PC-9 (cell line): ENCODE data around the gene C4BPB. TPM values are rescaled to one million over a fixed set of nuclear protein-coding genes. Genes with fewer than 3 reads are reported as not detected.

Experiments used
- BruUV-seq: library from RNA; stranded (reverse); fragments of 400-500 nt; replicated peaks from 2 replicates; lab custom pipeline; 2021; lab: Mats Ljungman, UMichigan
- CTCF ChIA-PET: fragments of 300-600 bp; sonication (Branson Sonifier 250); formaldehyde crosslinking; loops from one replicate; lab custom pipeline; 2022; ENCODE audit warnings: antibody characterized with exemption; lab: Charles Lee
- POLR2A ChIA-PET: fragments of 300-600 bp; sonication (Branson Sonifier 250); formaldehyde crosslinking; loops from one replicate; lab custom pipeline; 2022; ENCODE audit warnings: antibody characterized with exemption; ENCODE audit not compliant: unreplicated experiment; lab: Charles Lee
- DNase-seq, 2 experiments: peaks; one replicate each; pipeline versions ENCODE4 v3.0.0 to v3.0.0-alpha.2; 2015 to 2022; ENCODE audit warnings: mixed read lengths in 1 of 2
- H2AFZ ChIP-seq: fragments of 200-600 bp; sonication (generic); 2 replicates; pipeline ENCODE4 v1.8.1; 2017; ENCODE audit warnings: antibody characterized with exemption
- H3F3A ChIP-seq: fragments of 200-600 bp; sonication (generic); 2 replicates; pipeline ENCODE4 v1.8.1; 2017; ENCODE audit warnings: antibody characterized with exemption, mild to moderate bottlenecking, low read depth; ENCODE audit not compliant: insufficient read depth
- H3K27ac ChIP-seq: fragments of 200-600 bp; sonication (generic); 2 replicates; pipeline ENCODE4 v1.6.1; 2016; ENCODE audit warnings: mixed run types
- H3K27me3 ChIP-seq: fragments of 200-600 bp; sonication (generic); 2 replicates; pipeline ENCODE4 v1.6.1; 2016; ENCODE audit warnings: low read depth, mixed run types; ENCODE audit not compliant: insufficient read depth
- H3K36me3 ChIP-seq: fragments of 200-600 bp; sonication (generic); 2 replicates; pipeline ENCODE4 v1.6.1; 2016; ENCODE audit warnings: low read depth, mixed run types
- H3K4me1 ChIP-seq: fragments of 200-600 bp; sonication (generic); replicated peaks from 2 replicates; pipeline ENCODE4 v1.6.1; 2016; ENCODE audit warnings: mixed run types; ENCODE audit not compliant: insufficient read depth
- H3K4me2 ChIP-seq: fragments of 200-600 bp; sonication (generic); 2 replicates; pipeline ENCODE4 v1.6.1; 2017; ENCODE audit warnings: mixed run types
- H3K4me3 ChIP-seq: fragments of 200-600 bp; sonication (generic); 2 replicates; pipeline ENCODE4 v1.6.1; 2016; ENCODE audit warnings: mixed run types
- H3K79me2 ChIP-seq: fragments of 200-600 bp; sonication (generic); 2 replicates; pipeline ENCODE4 v1.6.1; 2017; ENCODE audit warnings: low read depth, mixed run types
- H3K9me2 ChIP-seq: fragments of 200-600 bp; sonication (generic); 2 replicates; pipeline ENCODE4 v1.8.1; 2017; ENCODE audit warnings: mild to moderate bottlenecking; ENCODE audit not compliant: insufficient read depth
- H3K9me3 ChIP-seq: fragments of 200-600 bp; sonication (generic); 2 replicates; pipeline ENCODE4 v1.8.1; 2016; ENCODE audit warnings: low read depth; ENCODE audit not compliant: insufficient read depth
- H4K20me1 ChIP-seq: fragments of 200-600 bp; sonication (generic); 2 replicates; pipeline ENCODE4 v1.8.1; 2017; ENCODE audit not compliant: insufficient read depth
- CTCF ChIP-seq: fragments of 200-600 bp; sonication (generic); conservative IDR thresholded peaks from 2 replicates; pipeline ENCODE4 v1.6.1; 2017; ENCODE audit warnings: mixed run types, antibody characterized with exemption, mild to moderate bottlenecking, moderate library complexity
- EZH2 ChIP-seq: fragments of 200-600 bp; sonication (generic); IDR thresholded peaks from 2 replicates; pipeline ENCODE4 v1.8.0; 2017; ENCODE audit warnings: antibody characterized with exemption, low read depth
- intact Hi-C: fragments of 100-400 bp; cut with micrococcal nuclease; formaldehyde crosslinking; loops from one replicate; pipeline ENCODE4 v1.10.0; 2022; ENCODE audit not compliant: unreplicated experiment
- total RNA-seq: library from RNA; stranded (reverse); gene quantifications from 2 replicates; pipeline ENCODE4 v1.2.3, GENCODE V29; 2021

Gene C4BPB
- total RNA-seq, 1 experiment from 2014 or later = 4.2 TPM

DNA sequence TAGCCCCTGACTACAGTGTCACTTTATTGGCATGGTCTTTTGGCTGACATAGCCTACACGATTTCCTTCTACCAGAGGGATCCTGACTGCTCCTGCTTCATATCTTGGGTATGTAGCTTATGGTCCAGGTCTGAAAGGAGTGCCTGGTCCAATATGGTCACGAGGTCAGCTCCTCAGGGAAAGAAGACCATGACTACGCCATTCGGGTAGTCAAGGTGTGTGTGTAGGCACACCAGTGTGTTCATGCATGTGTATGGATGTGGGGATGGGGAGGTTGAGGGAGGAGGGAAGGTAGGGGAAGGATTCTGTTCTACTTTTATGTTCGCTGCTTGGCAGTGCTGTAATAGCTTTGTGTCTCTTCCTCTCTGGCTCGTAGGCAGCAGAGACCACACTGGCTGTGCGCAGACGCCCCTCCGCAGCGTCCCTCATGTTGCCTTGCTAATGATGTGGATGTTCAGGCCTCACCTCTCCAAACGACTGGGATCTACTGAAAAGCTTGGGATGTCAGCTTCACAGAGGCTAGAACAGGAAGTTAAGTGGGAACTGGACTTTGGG lies 10.0 kb upstream of the C4BPB start:
- H3K27ac ChIP-seq = no peak overlapping the region
- ChIA-PET CTCF (no interaction called here), POLR2A (no interaction called here)
- no peak overlapping the region for H3K4me3 ChIP-seq
- no peak for DNase-seq
- no peaks in the 10 kb centered on the region for H4K20me1 ChIP-seq
- intact Hi-C loops = loop anchor here (2.0 to 5.0 kb wide), 4 partner anchors 96 to 471 kb away; no protein-coding TSS in a partner anchor
- peaks cover 4% of the 10 kb centered on the region; the same call in 1 of the 2 replicates for H3F3A ChIP-seq
- no peaks in the 10 kb centered on the region for H3K79me2 ChIP-seq
- H2AFZ ChIP-seq = no peak overlapping the region
- no TSS peak for BruUV-seq
- no peaks in the 10 kb centered on the region for H3K27me3 ChIP-seq
- no peak for TF ChIP-seq EZH2
- TF ChIP-seq CTCF = no peak
- no peaks in the 10 kb centered on the region for H3K36me3 ChIP-seq
- no peaks in the 10 kb centered on the region for H3K4me1 ChIP-seq
- no peak overlapping the region for H3K4me2 ChIP-seq
- no peaks in the 10 kb centered on the region for H3K9me3 ChIP-seq
- H3K9me2 ChIP-seq = no peaks in the 10 kb centered on the region

DNA sequence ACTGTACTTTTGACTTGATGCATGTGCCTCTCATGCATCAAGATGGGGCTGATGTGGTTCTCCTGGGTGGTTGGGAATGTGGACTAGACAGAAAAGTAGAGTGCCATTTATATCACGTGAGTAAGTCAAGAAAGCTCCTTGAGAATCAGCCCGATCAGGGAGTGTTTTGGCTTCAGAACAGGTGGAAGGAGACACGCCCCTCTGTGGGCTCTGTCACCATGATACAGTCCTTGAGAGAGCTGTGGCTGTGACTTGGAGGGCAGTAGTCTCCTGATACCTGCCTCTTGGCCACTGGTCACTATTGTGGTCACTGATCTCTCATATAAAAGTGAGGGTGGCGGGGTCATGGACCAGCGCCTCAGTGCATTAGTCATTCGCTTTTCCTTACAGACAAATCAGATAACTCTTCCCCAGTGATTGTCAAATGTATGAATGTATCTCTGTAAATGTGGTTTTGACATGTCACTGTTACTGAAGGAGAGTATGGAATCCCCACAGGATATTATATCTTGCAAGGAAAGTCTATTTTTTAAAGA lies 8.9 kb upstream of the C4BPB start:
- H3F3A ChIP-seq = peaks cover 4% of the 10 kb centered on the region; the same call in 1 of the 2 replicates
- intact Hi-C loops = loop anchor here (2.0 to 10.0 kb wide), 5 partner anchors 97 to 472 kb away; no protein-coding TSS in a partner anchor
- no TSS peak for BruUV-seq
- H3K9me2 ChIP-seq = no peaks in the 10 kb centered on the region
- no peaks in the 10 kb centered on the region for H4K20me1 ChIP-seq
- no peaks in the 10 kb centered on the region for H3K27me3 ChIP-seq
- H3K4me3 ChIP-seq = no peak overlapping the region
- TF ChIP-seq CTCF (no peak), EZH2 (no peak)
- no peaks in the 10 kb centered on the region for H3K79me2 ChIP-seq
- peak in 1 of 2 experiments; percentile 12 for DNase-seq
- H2AFZ ChIP-seq = no peak overlapping the region
- no peaks in the 10 kb centered on the region for H3K36me3 ChIP-seq
- ChIA-PET CTCF (interaction anchor here (0.5 kb wide), 1 partner anchor 11 kb away, joined by 4 read pairs; no protein-coding TSS in a partner anchor), POLR2A (interaction anchor here (0.5 to 0.6 kb wide), 3 partner anchors 108 to 445 kb away, joined by 3 to 4 read pairs (median 4); no protein-coding TSS in a partner anchor)
- H3K27ac ChIP-seq = no peak overlapping the region
- no peaks in the 10 kb centered on the region for H3K9me3 ChIP-seq
- H3K4me1 ChIP-seq = peaks cover 7% of the 10 kb centered on the region; the same call in 1 of the 2 replicates
- no peak overlapping the region for H3K4me2 ChIP-seq

DNA sequence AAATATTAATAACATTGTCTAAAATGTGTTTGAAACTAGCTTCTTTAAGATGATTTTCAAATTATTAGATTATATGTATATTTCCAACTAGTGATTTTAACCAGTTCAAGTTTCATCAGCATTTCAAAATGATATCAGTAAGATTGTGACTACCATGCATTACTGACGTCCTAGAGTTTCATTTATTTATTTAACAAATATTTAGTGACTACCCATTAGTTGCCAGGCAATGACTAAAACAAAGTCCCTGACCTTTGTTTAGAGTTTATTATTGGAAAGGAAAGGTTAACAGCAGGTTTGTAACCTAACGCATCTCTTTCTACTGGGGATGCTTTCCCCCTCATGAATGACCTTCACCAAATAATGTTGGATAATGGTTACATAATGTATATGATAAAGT lies 7.6 kb upstream of the C4BPB start:
- H3K9me2 ChIP-seq = no peaks in the 10 kb centered on the region
- H3K79me2 ChIP-seq = no peaks in the 10 kb centered on the region
- H3K4me3 ChIP-seq = no peak overlapping the region
- CTCF ChIA-PET = no interaction called here
- DNase-seq = peak in 1 of 2 experiments; percentile 50
- no peaks in the 10 kb centered on the region for H4K20me1 ChIP-seq
- no peaks in the 10 kb centered on the region for H3K36me3 ChIP-seq
- H3F3A ChIP-seq = peaks cover 4% of the 10 kb centered on the region; the same call in 1 of the 2 replicates
- no TSS peak for BruUV-seq
- intact Hi-C loops = loop anchor here (10.0 kb wide), 1 partner anchor 124 kb away; no protein-coding TSS in a partner anchor
- H2AFZ ChIP-seq = no peak overlapping the region
- H3K4me2 ChIP-seq = no peak overlapping the region
- peaks cover 12% of the 10 kb centered on the region; the same call in 1 of the 2 replicates for H3K4me1 ChIP-seq
- POLR2A ChIA-PET = no interaction called here
- H3K27ac ChIP-seq = no peak overlapping the region
- H3K9me3 ChIP-seq = no peaks in the 10 kb centered on the region
- no peaks in the 10 kb centered on the region for H3K27me3 ChIP-seq
- TF ChIP-seq CTCF (no peak), EZH2 (no peak)
